HG03039 (cell line): ENCODE measurements around the gene BEND3.
"Not testable (repeated sequence)": the region's sequence is repeated elsewhere in the genome, so short reads cannot be mapped to it uniquely, and the experiment has no call there.

Experiments
- ATAC-seq: cut with Tn5 transposase; IDR thresholded peaks from one replicate; pipeline ENCODE4 v1.9.1; 2021; ENCODE audit warnings: mild to moderate bottlenecking, moderate library complexity; ENCODE audit not compliant: unreplicated experiment

Gene BEND3

GRCh38 chr6:107121964-107122495 lies 6.7 kb upstream of the BEND3 start:
- ATAC-seq, result no peak

GRCh38 chr6:107121266-107121665 lies 6.0 kb upstream of the BEND3 start:
- no peak for ATAC-seq

- ATAC-seq, result no peak
These were observed 5.1 kb upstream of the BEND3 start for GRCh38 chr6:107120404-107120803.

- no peak for ATAC-seq
These were observed 3.7 kb upstream of the BEND3 start for GRCh38 chr6:107118976-107119375.

- ATAC-seq, result not testable (repeated sequence)
These were observed 3.2 kb upstream of the BEND3 start for GRCh38 chr6:107118540-107118939.

- ATAC-seq, result no peak
These were observed 1.6 kb upstream of the BEND3 start for GRCh38 chr6:107116931-107117330.

- no peak for ATAC-seq
These were observed 1.1 kb upstream of the BEND3 start for GRCh38 chr6:107116328-107116892.

GRCh38 chr6:107115695-107116327 lies 496 bp upstream of the BEND3 start:
- ATAC-seq, result peak; percentile 15

GRCh38 chr6:107114213-107114925 lies 946 bp downstream of the BEND3 start:
- peak; percentile 70 for ATAC-seq

- ATAC-seq, result no peak
These were observed 5.1 kb downstream of the BEND3 start for GRCh38 chr6:107110200-107110599.

GRCh38 chr6:107108201-107108890 lies 7.0 kb downstream of the BEND3 start:
- no peak for ATAC-seq

GRCh38 chr6:107107791-107108190 lies 7.5 kb downstream of the BEND3 start:
- no peak for ATAC-seq

GRCh38 chr6:107106165-107106564 lies 9.2 kb downstream of the BEND3 start:
- ATAC-seq, result no peak

- no peak for ATAC-seq
These were observed 9.7 kb downstream of the BEND3 start for GRCh38 chr6:107105511-107106116.

- ATAC-seq, result no peak
These were observed 12.2 kb downstream of the BEND3 start for GRCh38 chr6:107103082-107103481.

GRCh38 chr6:107102414-107102805 lies 12.9 kb downstream of the BEND3 start:
- no peak for ATAC-seq

- no peak for ATAC-seq
These were observed 13.5 kb downstream of the BEND3 start for GRCh38 chr6:107101686-107102413.

- ATAC-seq, result no peak
These were observed 14.1 kb downstream of the BEND3 start for GRCh38 chr6:107101211-107101610.

- no peak for ATAC-seq
These were observed 16.6 kb downstream of the BEND3 start for GRCh38 chr6:107098436-107099307.
